CD4-positive, alpha-beta T cell treated with Interleukin-1 beta for 1 hour (primary cell): ENCODE results near the gene PLD3.
"Not testable (repeated sequence)": the region's sequence is repeated elsewhere in the genome, so short reads cannot be mapped to it uniquely, and the experiment has no call there.

ENCODE experiments used
- DNase-seq, 2 donors: peaks; one replicate each; pipeline ENCODE4 v3.0.0-alpha.2; 2020 to 2022

The PLD3 gene

GRCh38 chr19:40392123-40392522 is 43.6 kb downstream of the PLD3 start:
- no peak for DNase-seq

- DNase-seq: no peak
Measured at GRCh38 chr19:40392894-40393517, 44.5 kb downstream of the PLD3 start.

GRCh38 chr19:40393894-40394815 is 45.7 kb downstream of the PLD3 start:
- no peak for DNase-seq

- DNase-seq: no peak
Measured at GRCh38 chr19:40394816-40395210, 46.3 kb downstream of the PLD3 start.

GRCh38 chr19:40395956-40396355 is 47.5 kb downstream of the PLD3 start:
- DNase-seq: no peak

GRCh38 chr19:40396886-40397567 is 48.5 kb downstream of the PLD3 start:
- DNase-seq: no peak

GRCh38 chr19:40397568-40397906 is 49.0 kb downstream of the PLD3 start:
- DNase-seq: no peak

- peak; percentile 79 to 81 for DNase-seq
Measured at GRCh38 chr19:40398417-40399131, 50.1 kb downstream of the PLD3 start.

- no peak for DNase-seq
Measured at GRCh38 chr19:40400559-40400958, 52.1 kb downstream of the PLD3 start.

- peak; percentile 85 to 87 for DNase-seq
Measured at GRCh38 chr19:40403262-40403984, 54.9 kb downstream of the PLD3 start.

GRCh38 chr19:40407714-40408597 is 59.5 kb downstream of the PLD3 start:
- DNase-seq: peak in 1 of 2 donors; percentile 14

- not testable (repeated sequence) for DNase-seq
Measured at GRCh38 chr19:40408598-40408925, 60.1 kb downstream of the PLD3 start.

GRCh38 chr19:40410030-40410389 is 61.5 kb downstream of the PLD3 start:
- no peak for DNase-seq

- DNase-seq: no peak
Measured at GRCh38 chr19:40411125-40411842, 62.8 kb downstream of the PLD3 start.

GRCh38 chr19:40411958-40412499 is 63.5 kb downstream of the PLD3 start:
- DNase-seq: no peak

- DNase-seq: no peak
Measured at GRCh38 chr19:40412866-40413265, 64.4 kb downstream of the PLD3 start.

- DNase-seq: no peak
Measured at GRCh38 chr19:40413291-40413845, 64.9 kb downstream of the PLD3 start, which contains the start of gene PRX. Gene PRX, minus strand, starts transcription at chr19:40413378. Its CDS starts 5,446 bp downstream, at chr19:40407932.

- DNase-seq: no peak
Measured at GRCh38 chr19:40414542-40415535, 66.3 kb downstream of the PLD3 start.

GRCh38 chr19:40415768-40416167 is 67.3 kb downstream of the PLD3 start:
- DNase-seq: no peak
